ENCODE measurements around the gene C13orf46. TPM values are rescaled to one million over a fixed set of nuclear protein-coding genes. Genes with fewer than 3 reads are reported as not detected.
A peak's percentile ranks its signal among the peaks of the same experiment; 100 is the strongest.

C13orf46 gene
- total and polyA plus RNA-seq, 10 of the 15 experiments (the other 5 are each of a cell fraction or from before 2014, with no cell fraction given) = 0.01 to 0.18 (median 0.09) TPM; not detected in 6

DNA sequence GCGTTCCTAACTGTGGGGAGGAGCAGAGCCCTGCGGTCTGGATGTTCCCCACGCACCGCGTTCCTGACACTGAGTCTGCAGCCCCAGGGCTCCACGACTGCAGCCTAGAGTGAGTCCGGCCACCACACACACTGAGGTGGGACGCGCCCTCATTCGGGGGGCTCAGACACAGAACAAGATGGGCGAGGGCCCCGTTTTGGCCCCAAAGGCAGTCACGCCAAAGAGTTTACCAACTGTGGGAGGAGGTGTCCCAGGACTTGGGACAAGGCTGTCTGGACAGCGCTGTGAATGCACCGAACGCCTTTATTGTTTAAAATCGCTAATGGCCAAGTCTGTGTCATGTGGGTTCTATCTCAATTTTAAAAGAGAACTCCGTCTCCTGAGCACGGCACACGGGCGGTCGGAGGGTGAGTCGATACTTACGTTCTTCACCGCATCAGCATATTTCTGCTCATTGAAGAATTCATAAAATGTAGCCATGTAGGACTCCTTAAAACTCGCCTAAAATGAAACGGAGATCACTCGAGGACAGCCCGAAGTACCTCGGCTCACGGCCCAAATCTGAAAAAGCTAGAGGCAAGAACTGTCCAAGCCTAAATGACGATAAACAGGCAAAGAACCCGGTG, 35.2 kb upstream of the C13orf46 start:
- H3K9me3 ChIP-seq (replicated peaks; ENCODE audit: control insufficient read depth, insufficient read depth, low read length) = no peaks in the 10 kb centered on the region
- in situ Hi-C loops (cut with MboI) (no loop called here), intact Hi-C loops (cut with micrococcal nuclease; ENCODE audit: unreplicated experiment) (no loop called here)
- H3K79me2 ChIP-seq (ENCODE audit: control insufficient read depth, insufficient read depth, low read length) = no peaks in the 10 kb centered on the region
- no peak overlapping the region for H3K9ac ChIP-seq (ENCODE audit: control insufficient read depth, insufficient read depth, low read length)
- SMC1A ChIA-PET (ENCODE audit: uncharacterized antibody, unreplicated experiment) = no interaction called here
- H2AFZ ChIP-seq (ENCODE audit: control insufficient read depth, low read depth, low read length) = no peak overlapping the region
- CTCF ChIA-PET = no interaction called here
- H3K4me1 ChIP-seq (ENCODE audit: control insufficient read depth, insufficient read depth, low read length) = no peaks in the 10 kb centered on the region
- H3K27ac ChIP-seq (ENCODE audit: control insufficient read depth, insufficient read depth) = no peak overlapping the region
- peaks cover 0 to 3% of the 10 kb centered on the region in 2 experiments; a peak in 3 of 4 replicates for H3K36me3 ChIP-seq (ENCODE audit: control insufficient read depth in 2 of 2, insufficient read depth in 2 of 2, low read length in 1 of 2)
- ATAC-seq = no peak
- H3K27me3 ChIP-seq (replicated peaks in 1 of 2; ENCODE audit: control insufficient read depth in 2 of 2, insufficient read depth in 2 of 2, low read length in 1 of 2) = no peaks in the 10 kb centered on the region
- RAD21 ChIA-PET (ENCODE audit: unreplicated experiment) = no interaction called here
- no peak overlapping the region for H3K4me2 ChIP-seq (ENCODE audit: control insufficient read depth, insufficient read depth)
- POLR2A ChIA-PET = no interaction called here
- no peak for DNase-seq (ENCODE audit: low read depth, low spot score)
- FAIRE-seq = no peak
- BruUV-seq (replicated peaks) = TSS peak; percentile 62
- whole genome bisulfite sequencing (ENCODE audit: insufficient coverage, insufficient replicate concordance, low lambda C conversion rate, missing lambda C conversion rate) = 96% methylated on average over 33 of the region's 33 CpGs
- H4K20me1 ChIP-seq (ENCODE audit: control insufficient read depth, insufficient read depth) = no peaks in the 10 kb centered on the region
- H3K4me3 ChIP-seq = no peak overlapping the region
- TF ChIP-seq CBFB (IDR thresholded peaks at IDR 0.05; ENCODE audit: low read depth) = no peak
- TF ChIP-seq BACH1 (IDR thresholded peaks at IDR 0.05; ENCODE audit: borderline replicate concordance) = no peak
- TF ChIP-seq, protein P1, sequence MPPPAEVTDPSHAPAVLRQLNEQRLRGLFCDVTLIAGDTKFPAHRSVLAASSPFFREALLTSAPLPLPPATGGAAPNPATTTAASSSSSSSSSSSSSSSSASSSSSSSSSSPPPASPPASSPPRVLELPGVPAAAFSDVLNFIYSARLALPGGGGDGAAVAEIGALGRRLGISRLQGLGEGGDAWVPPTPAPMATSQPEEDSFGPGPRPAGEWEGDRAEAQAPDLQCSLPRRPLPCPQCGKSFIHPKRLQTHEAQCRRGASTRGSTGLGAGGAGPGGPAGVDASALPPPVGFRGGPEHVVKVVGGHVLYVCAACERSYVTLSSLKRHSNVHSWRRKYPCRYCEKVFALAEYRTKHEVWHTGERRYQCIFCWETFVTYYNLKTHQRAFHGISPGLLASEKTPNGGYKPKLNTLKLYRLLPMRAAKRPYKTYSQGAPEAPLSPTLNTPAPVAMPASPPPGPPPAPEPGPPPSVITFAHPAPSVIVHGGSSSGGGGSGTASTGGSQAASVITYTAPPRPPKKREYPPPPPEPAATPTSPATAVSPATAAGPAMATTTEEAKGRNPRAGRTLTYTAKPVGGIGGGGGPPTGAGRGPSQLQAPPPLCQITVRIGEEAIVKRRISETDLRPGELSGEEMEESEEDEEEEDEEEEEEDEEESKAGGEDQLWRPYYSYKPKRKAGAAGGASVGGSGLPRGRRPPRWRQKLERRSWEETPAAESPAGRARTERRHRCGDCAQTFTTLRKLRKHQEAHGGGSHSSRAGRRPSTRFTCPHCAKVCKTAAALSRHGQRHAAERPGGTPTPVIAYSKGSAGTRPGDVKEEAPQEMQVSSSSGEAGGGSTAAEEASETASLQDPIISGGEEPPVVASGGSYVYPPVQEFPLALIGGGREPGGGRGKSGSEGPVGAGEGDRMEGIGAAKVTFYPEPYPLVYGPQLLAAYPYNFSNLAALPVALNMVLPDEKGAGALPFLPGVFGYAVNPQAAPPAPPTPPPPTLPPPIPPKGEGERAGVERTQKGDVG (CRISPR knock-in tag; IDR thresholded peaks at IDR 0.05) = no peak
- no peak for TF ChIP-seq CBX3 (IDR thresholded peaks at IDR 0.05; ENCODE audit: borderline replicate concordance, low read depth)
- no peak for TF ChIP-seq WRNIP1 (IDR thresholded peaks at IDR 0.05; ENCODE audit: borderline replicate concordance, low read depth, low read length)
- no peak for TF ChIP-seq TCF12 (IDR thresholded peaks at IDR 0.05; ENCODE audit: low read depth, low read length)
- TF ChIP-seq, protein P2, sequence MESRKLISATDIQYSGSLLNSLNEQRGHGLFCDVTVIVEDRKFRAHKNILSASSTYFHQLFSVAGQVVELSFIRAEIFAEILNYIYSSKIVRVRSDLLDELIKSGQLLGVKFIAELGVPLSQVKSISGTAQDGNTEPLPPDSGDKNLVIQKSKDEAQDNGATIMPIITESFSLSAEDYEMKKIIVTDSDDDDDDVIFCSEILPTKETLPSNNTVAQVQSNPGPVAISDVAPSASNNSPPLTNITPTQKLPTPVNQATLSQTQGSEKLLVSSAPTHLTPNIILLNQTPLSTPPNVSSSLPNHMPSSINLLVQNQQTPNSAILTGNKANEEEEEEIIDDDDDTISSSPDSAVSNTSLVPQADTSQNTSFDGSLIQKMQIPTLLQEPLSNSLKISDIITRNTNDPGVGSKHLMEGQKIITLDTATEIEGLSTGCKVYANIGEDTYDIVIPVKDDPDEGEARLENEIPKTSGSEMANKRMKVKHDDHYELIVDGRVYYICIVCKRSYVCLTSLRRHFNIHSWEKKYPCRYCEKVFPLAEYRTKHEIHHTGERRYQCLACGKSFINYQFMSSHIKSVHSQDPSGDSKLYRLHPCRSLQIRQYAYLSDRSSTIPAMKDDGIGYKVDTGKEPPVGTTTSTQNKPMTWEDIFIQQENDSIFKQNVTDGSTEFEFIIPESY (IDR thresholded peaks at IDR 0.05) = no peak
- no peak for TF ChIP-seq EGR1 (IDR thresholded peaks at IDR 0.05; ENCODE audit: borderline replicate concordance in 1 of 2, low read depth in 2 of 2, low read length in 2 of 2)
- TF ChIP-seq HCFC1 (IDR thresholded peaks at IDR 0.05; ENCODE audit: low read length) = no peak
- no peak for TF ChIP-seq SIX5 (IDR thresholded peaks at IDR 0.05; ENCODE audit: low read depth, low read length, severe bottlenecking)
- TF ChIP-seq SIN3A (IDR thresholded peaks at IDR 0.05; ENCODE audit: low read depth, low read length) = no peak
- no peak for TF ChIP-seq SUPT20H (IDR thresholded peaks at IDR 0.05; ENCODE audit: borderline replicate concordance, control insufficient read depth, low read depth, low read length)
- no peak for TF ChIP-seq CBX5 (IDR thresholded peaks at IDR 0.05; ENCODE audit: low read depth)
- TF ChIP-seq ZNF687 (IDR thresholded peaks at IDR 0.05) = no peak
- TF ChIP-seq, protein P3, sequence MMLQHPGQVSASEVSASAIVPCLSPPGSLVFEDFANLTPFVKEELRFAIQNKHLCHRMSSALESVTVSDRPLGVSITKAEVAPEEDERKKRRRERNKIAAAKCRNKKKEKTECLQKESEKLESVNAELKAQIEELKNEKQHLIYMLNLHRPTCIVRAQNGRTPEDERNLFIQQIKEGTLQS (IDR thresholded peaks at IDR 0.05; ENCODE audit: borderline replicate concordance, extremely low read depth, low read depth, low read length) = no peak
